Dedifferentiated amniotic fluid mesenchymal stem cell (primary cell): ENCODE measurements around the gene HRC.

Source experiments
- DNase-seq: peaks from one replicate; pipeline ENCODE4 v3.0.0-alpha.2; 2016; ENCODE audit errors: extremely low spot score

Gene HRC

DNA sequence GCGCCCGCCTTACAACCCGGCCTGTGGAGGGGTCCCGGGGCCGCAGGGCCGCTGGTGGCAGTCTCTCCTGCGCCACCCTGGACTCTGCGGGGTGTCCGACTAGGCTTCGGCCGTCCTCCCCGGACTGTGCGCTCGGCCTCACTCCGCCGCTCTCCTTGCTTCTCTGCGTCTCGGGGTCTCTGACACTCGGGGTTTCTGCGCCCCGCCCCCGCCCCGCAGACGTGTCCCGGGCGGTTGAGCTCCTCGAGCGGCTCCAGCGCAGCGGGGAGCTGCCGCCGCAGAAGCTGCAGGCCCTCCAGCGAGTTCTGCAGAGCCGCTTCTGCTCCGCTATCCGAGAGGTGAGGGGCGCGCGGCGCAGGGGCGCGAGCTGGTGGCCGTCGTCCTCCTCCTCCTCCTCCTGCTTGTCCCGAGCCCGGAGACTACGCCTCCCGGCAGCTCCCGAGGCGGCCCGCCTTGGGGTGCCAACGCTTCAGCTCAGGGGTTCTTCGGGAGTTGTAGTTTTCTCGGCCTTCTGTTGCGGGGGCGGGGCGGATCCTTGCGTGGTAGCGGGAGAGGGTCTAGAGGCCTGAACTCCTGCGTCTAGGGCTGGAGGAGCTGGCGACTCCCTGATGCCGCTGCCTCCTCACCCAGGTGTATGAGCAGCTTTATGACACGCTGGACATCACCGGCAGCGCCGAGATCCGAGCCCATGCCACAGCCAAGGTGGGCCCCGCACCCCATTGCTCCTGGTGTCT lies 40.4 kb downstream of the HRC start:
- DNase-seq = peak; percentile 43

- DNase-seq = peak; percentile 21
Measured at GRCh38 chr19:49113762-49114629, 41.2 kb downstream of the HRC start, which contains the start of gene LIN7B. Gene LIN7B (plus strand): TSS chr19:49114370. CDS start chr19:49114405, 35 bp downstream.

DNA sequence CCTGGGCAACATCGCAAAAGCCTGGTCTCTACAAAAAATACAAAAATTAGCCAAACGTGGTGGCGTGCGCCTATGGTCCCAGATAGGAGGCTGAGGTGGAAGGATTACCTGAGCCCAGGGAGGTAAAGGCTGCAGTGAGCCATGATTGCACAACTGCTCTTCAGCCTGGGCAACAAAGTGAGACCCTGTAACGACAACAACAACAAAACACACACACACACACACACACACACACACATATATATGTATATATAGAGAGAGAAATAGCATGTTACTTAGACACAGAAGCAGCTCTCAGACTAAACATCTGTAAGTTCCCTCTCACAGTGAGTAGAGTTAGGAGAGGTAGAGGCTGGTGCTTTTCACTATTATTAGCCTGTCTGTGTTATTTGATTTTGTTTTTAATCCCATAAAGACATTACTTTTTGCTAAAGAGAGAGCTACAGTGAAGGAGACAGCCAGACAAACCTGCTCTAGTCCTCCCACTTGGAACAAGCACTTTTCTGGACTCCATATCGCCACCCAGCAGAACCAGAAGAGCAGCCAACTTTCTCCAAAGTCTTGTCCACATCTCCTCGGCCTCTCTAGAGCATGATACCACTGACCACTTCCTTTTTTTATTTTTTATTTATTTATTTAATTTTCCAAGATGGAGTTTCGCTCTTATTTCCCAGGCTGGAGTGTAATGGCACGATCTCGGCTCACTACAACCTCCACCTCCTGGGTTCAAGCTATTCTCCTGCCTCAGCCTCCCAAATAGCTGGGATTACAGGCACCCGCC lies 43.8 kb downstream of the HRC start:
- no peak for DNase-seq

GRCh38 chr19:49110567-49110966 lies 44.6 kb downstream of the HRC start:
- DNase-seq = peak; percentile 22

- no peak for DNase-seq
Measured at GRCh38 chr19:49109569-49110233, 45.5 kb downstream of the HRC start.

GRCh38 chr19:49109051-49109450 lies 46.1 kb downstream of the HRC start:
- DNase-seq = no peak

DNA sequence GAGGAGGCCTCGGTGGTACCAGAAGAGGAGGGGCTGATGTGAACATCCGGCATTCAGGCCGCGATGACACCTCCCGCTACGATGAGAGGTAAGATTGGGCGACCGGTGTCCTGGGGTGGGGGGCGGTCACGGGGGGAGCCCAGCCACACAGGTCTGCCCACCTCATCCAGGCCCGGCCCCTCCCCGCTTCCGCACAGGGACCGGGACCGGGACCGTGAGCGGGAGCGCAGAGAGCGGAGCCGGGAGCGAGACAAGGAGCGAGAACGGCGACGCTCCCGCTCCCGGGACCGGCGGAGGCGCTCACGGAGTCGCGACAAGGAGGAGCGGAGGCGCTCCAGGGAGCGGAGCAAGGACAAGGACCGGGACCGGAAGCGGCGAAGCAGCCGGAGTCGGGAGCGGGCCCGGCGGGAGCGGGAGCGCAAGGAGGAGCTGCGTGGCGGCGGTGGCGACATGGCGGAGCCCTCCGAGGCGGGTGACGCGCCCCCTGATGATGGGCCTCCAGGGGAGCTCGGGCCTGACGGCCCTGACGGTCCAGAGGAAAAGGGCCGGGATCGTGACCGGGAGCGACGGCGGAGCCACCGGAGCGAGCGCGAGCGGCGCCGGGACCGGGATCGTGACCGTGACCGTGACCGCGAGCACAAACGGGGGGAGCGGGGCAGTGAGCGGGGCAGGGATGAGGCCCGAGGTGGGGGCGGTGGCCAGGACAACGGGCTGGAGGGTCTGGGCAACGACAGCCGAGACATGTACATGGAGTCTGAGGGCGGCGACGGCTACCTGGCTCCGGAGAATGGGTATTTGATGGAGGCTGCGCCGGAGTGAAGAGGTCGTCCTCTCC lies 47.4 kb downstream of the HRC start:
- no peak for DNase-seq

- DNase-seq = no peak
Measured at GRCh38 chr19:49106648-49107135, 48.5 kb downstream of the HRC start.

GRCh38 chr19:49104229-49104864 lies 50.8 kb downstream of the HRC start:
- DNase-seq = no peak

GRCh38 chr19:49103331-49104085 lies 51.7 kb downstream of the HRC start:
- DNase-seq = no peak

DNA sequence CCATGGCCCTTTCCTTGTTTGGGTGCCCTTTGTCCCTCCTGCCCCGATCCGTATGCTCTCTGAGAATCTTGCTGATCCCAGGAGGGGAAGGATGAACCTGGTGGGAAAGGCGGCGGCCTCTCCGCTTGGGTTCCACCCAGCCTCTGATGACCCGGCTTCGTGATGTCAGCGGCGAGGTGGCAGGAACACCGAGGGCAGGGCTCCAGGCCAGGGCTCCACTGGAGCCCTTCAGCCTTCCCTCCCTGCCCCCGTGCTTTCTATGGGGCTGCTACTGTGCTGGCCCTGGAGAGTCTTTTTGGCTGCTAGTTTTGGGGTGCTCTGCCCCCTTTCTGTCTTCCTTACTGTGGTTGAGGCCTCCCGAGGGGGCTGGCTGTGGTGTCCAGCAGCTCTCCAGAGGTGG lies 52.9 kb downstream of the HRC start:
- DNase-seq = no peak
